HEK293 (cell line): ENCODE measurements around the gene HTR2B.

Experiments used
- GFI1B ChIP-seq: fragments of 450-650 bp; formaldehyde crosslinking; IDR thresholded peaks from 2 replicates; pipeline ENCODE4 v1.5.1; 2016; ENCODE audit warnings: missing biosample characterization, missing genetic modification characterization
- GLI4 ChIP-seq: fragments of 450-650 bp; formaldehyde crosslinking; IDR thresholded peaks from 2 replicates; pipeline ENCODE4 v1.5.1; 2016; ENCODE audit warnings: missing biosample characterization, missing genetic modification characterization
- MEIS1 ChIP-seq: sonication (generic); formaldehyde crosslinking; IDR thresholded peaks from 2 replicates; pipeline ENCODE4 v1.8.1; 2022; ENCODE audit warnings: missing genetic modification reagents, mild to moderate bottlenecking, borderline replicate concordance
- OVOL3 ChIP-seq: fragments of 450-650 bp; formaldehyde crosslinking; IDR thresholded peaks from 2 replicates; pipeline ENCODE4 v1.5.1; 2016; ENCODE audit warnings: missing biosample characterization, missing genetic modification characterization
- ZBTB1 ChIP-seq: fragments of 450-650 bp; formaldehyde crosslinking; IDR thresholded peaks from 2 replicates; pipeline ENCODE4 v1.5.1; 2016; ENCODE audit warnings: missing biosample characterization, missing genetic modification characterization
- ZBTB21 ChIP-seq: fragments of 450-650 bp; formaldehyde crosslinking; IDR thresholded peaks from 2 replicates; pipeline ENCODE4 v1.5.1; 2017; ENCODE audit warnings: missing biosample characterization, missing genetic modification characterization
- ZBTB7A ChIP-seq: fragments of 450-650 bp; formaldehyde crosslinking; IDR thresholded peaks from 2 replicates; pipeline ENCODE4 v1.5.1; 2016; ENCODE audit warnings: low read depth, missing biosample characterization, missing genetic modification characterization
- ZBTB8A ChIP-seq: fragments of 450-650 bp; formaldehyde crosslinking; IDR thresholded peaks from 2 replicates; pipeline ENCODE4 v1.5.1; 2016; ENCODE audit warnings: missing biosample characterization, missing genetic modification characterization
- ZNF248 ChIP-seq: fragments of 450-650 bp; formaldehyde crosslinking; IDR thresholded peaks from 2 replicates; pipeline ENCODE4 v1.5.1; 2017; ENCODE audit warnings: missing biosample characterization, missing genetic modification characterization
- TF ChIP-seq, protein P1 (sequence below): fragments of 450-650 bp; formaldehyde crosslinking; IDR thresholded peaks from 2 replicates; pipeline ENCODE4 v1.5.1; 2017; ENCODE audit warnings: missing biosample characterization, missing genetic modification characterization
- TF ChIP-seq, protein P2 (sequence below): fragments of 450-650 bp; formaldehyde crosslinking; IDR thresholded peaks from 2 replicates; pipeline ENCODE4 v1.5.1; 2016; ENCODE audit warnings: missing biosample characterization, missing genetic modification characterization
- TF ChIP-seq, protein P3 (sequence below): fragments of 450-650 bp; formaldehyde crosslinking; IDR thresholded peaks from 2 replicates; pipeline ENCODE4 v1.5.1; 2016; ENCODE audit warnings: missing biosample characterization, missing genetic modification characterization
- TF ChIP-seq, protein P4 (sequence below): fragments of 450-650 bp; formaldehyde crosslinking; IDR thresholded peaks from 2 replicates; pipeline ENCODE4 v1.5.1; 2016; ENCODE audit warnings: missing biosample characterization, missing genetic modification characterization

DNA sequence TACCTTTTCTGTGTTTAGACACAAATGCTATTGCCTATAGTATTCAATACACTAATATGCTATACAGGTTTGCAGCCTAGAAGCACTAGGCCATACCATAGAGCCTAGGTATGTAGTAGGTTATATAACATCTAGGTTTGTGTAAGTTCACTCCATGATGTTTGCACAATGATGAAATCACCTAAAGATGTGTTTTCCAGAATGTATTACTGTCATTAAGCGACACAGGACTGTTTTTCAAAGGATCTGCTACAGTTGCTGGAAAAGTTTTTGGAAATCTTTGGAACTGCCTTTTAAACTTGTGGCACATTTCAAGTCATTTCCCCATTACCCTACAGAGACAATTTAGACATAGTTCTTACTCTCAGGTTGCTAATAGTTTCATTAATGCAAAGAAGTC, 58.9 kb downstream of the HTR2B start:
- TF ChIP-seq, protein P1, sequence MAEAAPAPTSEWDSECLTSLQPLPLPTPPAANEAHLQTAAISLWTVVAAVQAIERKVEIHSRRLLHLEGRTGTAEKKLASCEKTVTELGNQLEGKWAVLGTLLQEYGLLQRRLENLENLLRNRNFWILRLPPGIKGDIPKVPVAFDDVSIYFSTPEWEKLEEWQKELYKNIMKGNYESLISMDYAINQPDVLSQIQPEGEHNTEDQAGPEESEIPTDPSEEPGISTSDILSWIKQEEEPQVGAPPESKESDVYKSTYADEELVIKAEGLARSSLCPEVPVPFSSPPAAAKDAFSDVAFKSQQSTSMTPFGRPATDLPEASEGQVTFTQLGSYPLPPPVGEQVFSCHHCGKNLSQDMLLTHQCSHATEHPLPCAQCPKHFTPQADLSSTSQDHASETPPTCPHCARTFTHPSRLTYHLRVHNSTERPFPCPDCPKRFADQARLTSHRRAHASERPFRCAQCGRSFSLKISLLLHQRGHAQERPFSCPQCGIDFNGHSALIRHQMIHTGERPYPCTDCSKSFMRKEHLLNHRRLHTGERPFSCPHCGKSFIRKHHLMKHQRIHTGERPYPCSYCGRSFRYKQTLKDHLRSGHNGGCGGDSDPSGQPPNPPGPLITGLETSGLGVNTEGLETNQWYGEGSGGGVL (tag by site-specific recombination): no peak
- no peak for TF ChIP-seq ZNF248 (tag by site-specific recombination)
- TF ChIP-seq ZBTB1 (tag by site-specific recombination): no peak
- TF ChIP-seq ZBTB21 (tag by site-specific recombination): no peak
- TF ChIP-seq, protein P2, sequence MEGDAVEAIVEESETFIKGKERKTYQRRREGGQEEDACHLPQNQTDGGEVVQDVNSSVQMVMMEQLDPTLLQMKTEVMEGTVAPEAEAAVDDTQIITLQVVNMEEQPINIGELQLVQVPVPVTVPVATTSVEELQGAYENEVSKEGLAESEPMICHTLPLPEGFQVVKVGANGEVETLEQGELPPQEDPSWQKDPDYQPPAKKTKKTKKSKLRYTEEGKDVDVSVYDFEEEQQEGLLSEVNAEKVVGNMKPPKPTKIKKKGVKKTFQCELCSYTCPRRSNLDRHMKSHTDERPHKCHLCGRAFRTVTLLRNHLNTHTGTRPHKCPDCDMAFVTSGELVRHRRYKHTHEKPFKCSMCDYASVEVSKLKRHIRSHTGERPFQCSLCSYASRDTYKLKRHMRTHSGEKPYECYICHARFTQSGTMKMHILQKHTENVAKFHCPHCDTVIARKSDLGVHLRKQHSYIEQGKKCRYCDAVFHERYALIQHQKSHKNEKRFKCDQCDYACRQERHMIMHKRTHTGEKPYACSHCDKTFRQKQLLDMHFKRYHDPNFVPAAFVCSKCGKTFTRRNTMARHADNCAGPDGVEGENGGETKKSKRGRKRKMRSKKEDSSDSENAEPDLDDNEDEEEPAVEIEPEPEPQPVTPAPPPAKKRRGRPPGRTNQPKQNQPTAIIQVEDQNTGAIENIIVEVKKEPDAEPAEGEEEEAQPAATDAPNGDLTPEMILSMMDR (tag by site-specific recombination): no peak
- no peak for TF ChIP-seq GFI1B (tag by site-specific recombination)
- TF ChIP-seq, protein P3, sequence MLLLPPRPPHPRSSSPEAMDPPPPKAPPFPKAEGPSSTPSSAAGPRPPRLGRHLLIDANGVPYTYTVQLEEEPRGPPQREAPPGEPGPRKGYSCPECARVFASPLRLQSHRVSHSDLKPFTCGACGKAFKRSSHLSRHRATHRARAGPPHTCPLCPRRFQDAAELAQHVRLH (tag by site-specific recombination): no peak
- TF ChIP-seq, protein P4, sequence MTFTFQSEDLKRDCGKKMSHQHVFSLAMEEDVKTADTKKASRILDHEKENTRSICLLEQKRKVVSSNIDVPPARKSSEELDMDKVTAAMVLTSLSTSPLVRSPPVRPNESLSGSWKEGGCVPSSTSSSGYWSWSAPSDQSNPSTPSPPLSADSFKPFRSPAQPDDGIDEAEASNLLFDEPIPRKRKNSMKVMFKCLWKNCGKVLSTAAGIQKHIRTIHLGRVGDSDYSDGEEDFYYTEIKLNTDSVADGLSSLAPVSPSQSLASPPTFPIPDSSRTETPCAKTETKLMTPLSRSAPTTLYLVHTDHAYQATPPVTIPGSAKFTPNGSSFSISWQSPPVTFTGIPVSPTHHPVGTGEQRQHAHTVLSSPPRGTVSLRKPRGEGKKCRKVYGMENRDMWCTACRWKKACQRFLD (tag by site-specific recombination): no peak
- TF ChIP-seq GLI4: no peak
- no peak for TF ChIP-seq ZBTB7A (tag by site-specific recombination)
- no peak for TF ChIP-seq MEIS1 (CRISPR knock-in tag)
- TF ChIP-seq OVOL3 (tag by site-specific recombination): no peak
- TF ChIP-seq ZBTB8A (tag by site-specific recombination): no peak
